NCI-H1436 treated with DMSO at 0.1 percent for 48 hours (cell line): ENCODE data around the gene DEPDC7.

Source experiments
- DNase-seq: peaks from one replicate; lab custom pipeline; 2025; lab: John Stamatoyannopoulos, UW

DEPDC7 gene

DNA sequence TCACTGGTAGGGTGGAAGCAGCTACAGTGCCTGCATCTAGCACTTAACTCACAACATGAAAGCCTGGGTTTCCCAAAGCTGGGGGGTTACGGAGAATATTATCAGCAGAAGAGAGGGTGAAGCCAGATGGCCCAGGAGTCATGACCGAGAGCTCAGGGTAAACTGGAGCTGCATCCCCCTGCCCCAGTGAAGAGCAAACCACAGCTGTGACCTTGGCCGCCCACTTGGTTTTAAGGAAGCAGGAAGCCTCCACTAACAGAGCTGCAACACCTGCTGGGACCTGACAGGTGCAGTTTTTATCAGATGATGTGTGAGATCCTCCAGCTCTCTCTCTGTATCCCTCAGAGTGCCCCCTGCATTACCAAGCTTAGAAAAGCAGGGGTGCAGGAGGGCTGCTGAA, 44.6 kb downstream of the DEPDC7 start:
- no peak for DNase-seq

DNA sequence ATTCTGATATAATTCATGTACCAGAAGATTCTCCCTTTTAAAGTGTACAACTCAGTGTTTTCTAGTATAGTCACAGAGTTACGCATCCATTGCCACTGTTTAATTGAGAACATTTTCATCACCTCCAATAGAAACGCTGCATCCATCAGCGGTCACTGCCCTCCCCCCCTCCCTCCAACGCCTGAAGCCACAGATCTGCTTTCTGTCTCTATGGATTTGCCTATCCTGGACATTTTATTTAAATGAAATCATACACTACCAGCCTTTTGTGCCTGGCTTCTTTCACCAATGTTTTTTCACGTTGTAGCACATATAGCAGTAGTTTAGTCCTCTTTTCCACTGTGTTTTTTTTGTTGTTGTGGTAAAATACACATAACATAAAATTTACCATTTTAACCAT, 46.5 kb downstream of the DEPDC7 start:
- no peak for DNase-seq

DNA sequence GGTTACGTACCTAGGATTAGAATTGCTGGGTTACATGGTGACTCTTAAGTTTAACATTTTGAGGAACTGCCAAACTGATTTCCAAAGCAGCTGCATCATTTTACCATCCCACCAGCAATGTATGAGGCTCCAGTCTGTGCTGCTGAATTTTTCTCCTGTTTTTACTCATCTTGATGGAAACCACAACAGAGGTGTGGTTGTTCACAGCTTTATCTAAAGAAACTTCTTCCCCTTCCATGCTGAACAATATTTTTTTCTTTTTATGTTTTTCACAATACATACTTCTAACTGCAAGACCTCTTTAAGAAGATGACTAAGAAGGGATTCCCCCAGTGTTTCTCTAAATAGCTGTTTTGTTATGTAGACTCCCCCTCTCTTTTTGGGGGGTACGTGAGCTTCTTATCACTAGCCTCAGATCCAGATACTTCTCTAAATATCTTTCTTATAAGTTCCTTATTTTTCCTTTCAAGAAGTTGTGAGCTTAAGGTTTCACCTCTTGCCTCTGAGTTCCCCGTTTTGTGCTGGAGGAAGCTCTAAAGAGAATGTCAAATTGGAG, 47.7 kb downstream of the DEPDC7 start:
- DNase-seq, result no peak

DNA sequence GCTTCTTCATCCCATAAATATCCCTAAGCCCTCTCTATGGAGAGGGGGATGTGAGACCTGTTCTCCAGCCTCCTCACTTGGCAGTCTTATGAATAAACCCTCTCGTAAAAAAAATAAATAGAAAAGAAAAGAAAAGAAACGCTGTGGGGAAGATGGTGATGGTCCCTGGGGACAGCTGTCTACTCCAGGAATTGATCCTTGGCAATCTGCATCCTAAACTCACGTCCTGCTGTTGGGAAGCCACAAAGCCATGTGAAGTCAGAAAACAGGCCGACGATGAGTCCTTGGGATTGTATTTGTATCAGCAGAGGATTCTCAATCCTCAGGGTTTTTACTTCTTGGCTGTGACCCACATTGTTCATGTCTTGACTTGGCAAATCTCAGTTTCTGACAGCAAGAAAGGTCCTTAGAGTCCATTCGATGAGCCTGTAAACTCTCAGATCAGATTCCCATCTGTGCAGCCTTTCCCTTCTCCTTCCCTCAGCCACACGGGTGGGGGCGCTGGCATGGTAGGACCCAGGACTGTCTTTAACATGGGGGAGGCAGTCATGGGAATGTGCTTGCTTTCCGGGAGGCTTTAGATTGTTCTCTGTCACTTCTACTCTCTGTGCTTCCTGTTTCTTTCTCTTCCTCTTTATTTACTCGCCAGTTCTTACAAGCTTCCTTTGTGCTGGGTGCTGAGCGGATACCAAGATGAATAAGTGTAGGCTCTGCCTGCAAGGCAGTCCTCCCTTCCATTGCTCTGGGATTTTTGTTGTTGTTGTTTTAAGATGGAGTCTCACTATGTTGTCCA, 48.6 kb downstream of the DEPDC7 start:
- DNase-seq, result no peak

DNA sequence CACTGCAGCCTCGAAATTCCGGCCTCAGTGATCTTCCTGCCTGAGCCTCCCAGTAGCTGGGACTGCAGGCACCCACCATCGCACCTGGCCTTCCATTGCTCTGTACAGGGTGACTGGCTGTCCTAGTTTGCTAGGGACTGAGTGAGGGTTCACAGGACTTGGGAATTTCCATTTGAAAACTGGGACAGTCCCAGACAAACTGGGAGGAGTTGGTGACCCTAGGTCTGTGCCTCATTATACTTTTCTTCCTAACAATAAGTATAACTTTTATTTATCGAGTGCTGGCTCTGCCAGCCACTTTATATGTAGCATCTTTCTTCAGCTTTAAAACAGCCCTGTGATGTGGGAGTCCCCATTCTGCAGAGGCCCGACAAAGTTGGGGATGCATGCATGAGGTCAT, 49.2 kb downstream of the DEPDC7 start:
- no peak for DNase-seq

DNA sequence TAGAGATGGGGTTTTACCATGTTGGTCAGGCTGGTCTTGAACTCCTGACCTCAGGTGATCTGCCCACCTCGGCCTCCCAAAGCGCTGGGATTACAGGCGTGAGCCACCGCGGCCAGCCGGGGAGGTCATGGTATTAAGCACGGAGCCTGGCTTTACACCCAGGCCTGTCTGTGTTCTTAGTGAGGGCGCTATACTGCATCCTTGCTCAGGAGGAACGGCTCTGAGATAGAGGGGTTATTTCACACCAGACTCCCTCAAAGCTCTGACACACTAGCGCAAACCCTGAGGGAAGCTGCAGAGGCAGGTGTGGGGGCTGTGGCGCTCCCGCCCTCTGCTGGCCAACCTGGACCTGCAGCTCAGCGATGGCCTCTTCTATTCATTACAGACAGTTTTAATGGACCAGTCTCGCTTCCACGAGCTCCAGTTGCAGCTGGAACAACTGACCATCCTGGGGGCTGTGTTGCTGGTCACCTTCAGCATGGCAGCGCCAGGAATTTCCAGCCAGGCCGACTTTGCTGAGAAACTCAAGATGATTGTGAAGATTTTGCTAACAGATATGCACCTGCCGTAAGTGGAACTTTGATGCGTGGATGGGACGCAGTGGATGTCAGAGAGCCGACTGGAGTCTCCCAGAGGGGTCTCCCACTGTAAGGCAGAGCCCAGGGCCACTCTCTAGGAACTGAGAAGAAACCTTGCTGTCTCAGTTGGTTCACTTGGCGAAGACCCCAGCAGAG, 49.9 kb downstream of the DEPDC7 start:
- peak; percentile 4 for DNase-seq

DNA sequence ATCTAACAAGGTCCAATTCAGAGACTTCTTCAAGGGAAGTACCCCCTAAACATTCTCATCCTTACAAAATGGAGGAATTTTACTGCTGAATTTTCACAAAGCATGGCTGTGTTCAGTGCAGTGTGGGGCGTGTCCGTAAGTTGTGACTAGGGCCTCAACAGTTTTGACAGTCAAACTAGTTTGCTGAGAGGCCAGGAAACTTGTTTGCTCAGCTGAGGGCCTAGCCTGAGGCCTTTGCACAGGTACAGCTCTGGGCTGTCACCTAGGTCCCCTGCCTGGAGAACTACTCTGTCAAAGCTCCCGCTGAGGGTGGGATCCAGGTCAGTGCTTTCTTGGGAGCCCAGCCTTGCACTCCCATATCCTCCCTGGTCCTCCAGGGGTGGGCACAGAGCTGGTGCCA, 51.6 kb downstream of the DEPDC7 start:
- DNase-seq, result no peak

DNA sequence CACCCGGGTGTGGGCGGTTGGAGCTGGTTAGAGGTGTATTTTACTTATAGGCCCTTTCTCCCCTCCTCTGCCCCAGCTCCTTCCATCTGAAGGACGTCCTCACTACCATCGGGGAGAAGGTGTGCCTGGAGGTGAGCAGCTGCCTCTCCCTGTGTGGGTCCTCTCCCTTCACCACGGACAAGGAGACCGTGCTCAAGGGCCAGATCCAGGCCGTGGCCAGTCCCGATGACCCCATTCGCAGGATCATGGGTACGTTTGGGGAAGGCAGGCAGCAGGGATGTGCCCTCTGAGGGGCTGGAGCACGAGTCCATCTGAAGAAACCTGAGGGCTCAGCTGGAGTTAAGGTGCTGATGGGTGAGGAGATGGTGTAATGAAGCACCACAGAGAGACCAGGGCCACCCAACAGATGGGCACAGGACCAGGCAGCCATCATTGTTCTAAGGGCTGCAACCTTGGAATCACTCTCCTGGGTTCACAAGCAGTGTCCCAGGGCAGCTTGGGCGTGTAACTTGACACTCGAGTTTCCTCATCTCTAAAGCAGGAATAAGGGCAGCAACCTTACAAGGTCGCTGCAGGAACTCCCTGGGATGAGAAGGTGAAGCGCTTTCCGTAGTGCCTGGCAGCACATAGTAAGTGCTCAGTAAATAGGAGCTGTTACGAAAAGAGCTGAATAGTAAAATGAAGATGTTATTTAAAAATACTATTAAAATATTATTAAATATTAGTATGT, 53.1 kb downstream of the DEPDC7 start:
- no peak for DNase-seq

DNA sequence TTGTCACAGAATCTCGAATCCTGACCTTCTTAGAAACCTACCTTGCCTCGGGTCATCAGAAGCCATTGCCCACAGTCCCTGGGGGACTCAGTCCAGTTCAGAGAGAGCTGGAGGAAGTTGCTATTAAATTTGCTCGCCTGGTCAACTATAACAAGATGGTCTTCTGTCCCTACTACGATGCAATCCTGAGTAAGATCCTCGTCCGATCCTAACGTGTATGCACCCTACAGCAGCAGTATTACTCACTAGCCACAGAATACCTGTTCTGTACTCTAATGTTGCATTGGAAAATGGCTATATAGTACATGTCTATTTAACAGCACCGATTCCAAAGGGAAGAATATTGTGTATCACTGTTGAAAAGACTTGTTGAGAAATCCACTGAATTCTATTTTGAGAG, 56.8 kb downstream of the DEPDC7 start:
- no peak for DNase-seq
